MG63 (cell line): ENCODE results near the gene PNPLA8. TPM values are rescaled to one million over a fixed set of nuclear protein-coding genes. Genes with fewer than 3 reads are reported as not detected.
"Not testable (repeated sequence)": the region's sequence is repeated elsewhere in the genome, so short reads cannot be mapped to it uniquely, and the experiment has no call there.

Experiments
- DNase-seq: peaks from one replicate; pipeline ENCODE4 v3.0.0-alpha.2; 2020
- H3K27me3 ChIP-seq: fragments of 250-450 bp; sonication (Bioruptor Pico); 2 replicates; pipeline ENCODE4 v1.5.1; 2020; ENCODE audit warnings: mild to moderate bottlenecking, moderate library complexity
- H3K36me3 ChIP-seq: fragments of 250-450 bp; sonication (Bioruptor Pico); 2 replicates; pipeline ENCODE4 v1.5.1; 2020; ENCODE audit warnings: mild to moderate bottlenecking, moderate library complexity
- H3K4me3 ChIP-seq: fragments of 250-450 bp; sonication (Bioruptor Pico); 2 replicates; pipeline ENCODE4 v1.5.1; 2020; ENCODE audit warnings: mild to moderate bottlenecking, moderate library complexity
- H3K9me3 ChIP-seq: fragments of 250-450 bp; sonication (Bioruptor Pico); 2 replicates; pipeline ENCODE4 v1.5.1; 2020; ENCODE audit warnings: mild to moderate bottlenecking, moderate library complexity
- total RNA-seq: library from RNA; depleted of rRNA; stranded (reverse); fragments of >200 nt; shearing (Covaris generic); gene quantifications from 2 replicates; pipeline ENCODE4 v1.2.3, GENCODE V29; 2014; ENCODE audit warnings: low replicate concordance

PNPLA8 gene
- total RNA-seq, 1 experiment from 2014 or later: 9.9 TPM

DNA sequence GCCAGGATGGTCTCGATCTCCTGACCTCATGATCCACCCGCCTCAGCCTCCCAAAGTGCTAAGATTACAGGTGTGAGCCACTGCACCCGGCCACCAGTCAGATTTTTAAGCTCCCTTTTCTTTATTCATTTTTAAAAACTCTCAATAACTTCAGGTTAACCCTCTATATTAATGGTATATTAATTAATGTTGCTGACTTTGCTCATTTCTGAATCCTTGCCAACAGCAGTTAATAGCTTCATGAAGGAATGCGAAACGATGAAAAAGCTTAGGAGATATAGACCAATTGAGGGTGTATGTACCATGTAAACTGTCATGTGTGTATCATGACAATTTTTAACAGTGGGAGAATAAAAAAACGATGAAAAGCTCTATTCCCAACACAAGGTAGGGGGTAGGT is 27.5 kb downstream of the PNPLA8 start:
- Histone ChIP-seq H3K4me3 (no peak overlapping the region), H3K9me3 (no peaks in the 10 kb centered on the region), H3K27me3 (no peaks in the 10 kb centered on the region), H3K36me3 (no peaks in the 10 kb centered on the region; the same call in 1 of the 2 replicates)
- DNase-seq: no peak

DNA sequence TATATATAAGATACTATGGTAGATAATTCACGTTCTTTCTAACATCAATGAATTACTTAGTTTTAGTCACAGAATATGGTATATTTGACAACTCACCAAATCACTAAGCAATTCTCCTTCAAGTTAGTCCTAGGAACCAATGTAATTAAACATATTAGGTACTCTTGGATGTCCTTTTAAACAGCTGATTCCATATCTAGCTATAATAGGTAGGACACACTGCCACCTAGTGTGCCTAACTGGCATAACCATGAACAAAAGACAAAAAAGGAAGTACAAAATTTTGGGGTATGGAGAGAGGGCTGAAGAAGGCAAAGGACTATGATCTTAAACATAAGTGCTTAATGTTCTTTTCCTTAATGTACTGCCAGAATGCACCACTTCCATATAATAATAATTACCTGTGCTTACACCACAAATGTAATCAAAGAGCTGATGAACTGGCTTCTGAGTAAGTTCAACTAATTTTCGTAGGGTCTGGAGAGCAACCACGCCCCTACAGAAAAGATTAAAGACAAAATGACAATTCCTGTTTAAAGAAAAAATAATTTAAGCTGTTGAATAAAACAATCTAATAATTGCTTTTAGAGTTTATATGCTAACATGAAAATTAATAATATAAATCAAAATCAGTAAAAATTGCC is 28.7 kb downstream of the PNPLA8 start:
- no peak for DNase-seq
- Histone ChIP-seq H3K36me3 (no peaks in the 10 kb centered on the region; the same call in 1 of the 2 replicates), H3K9me3 (no peaks in the 10 kb centered on the region), H3K4me3 (no peak overlapping the region), H3K27me3 (no peaks in the 10 kb centered on the region)

- Histone ChIP-seq H3K9me3 (no peaks in the 10 kb centered on the region), H3K36me3 (no peaks in the 10 kb centered on the region; the same call in 1 of the 2 replicates), H3K27me3 (no peaks in the 10 kb centered on the region), H3K4me3 (no peak overlapping the region)
- DNase-seq: no peak
Observed at GRCh38 chr7:108492742-108493141, 33.2 kb downstream of the PNPLA8 start.

- no peaks in the 10 kb centered on the region for H3K9me3 ChIP-seq
- no peak overlapping the region for H3K4me3 ChIP-seq
- DNase-seq: no peak
- no peaks in the 10 kb centered on the region; the same call in 1 of the 2 replicates for H3K36me3 ChIP-seq
- H3K27me3 ChIP-seq: no peaks in the 10 kb centered on the region
Observed at GRCh38 chr7:108488768-108489538, 37.0 kb downstream of the PNPLA8 start.

DNA sequence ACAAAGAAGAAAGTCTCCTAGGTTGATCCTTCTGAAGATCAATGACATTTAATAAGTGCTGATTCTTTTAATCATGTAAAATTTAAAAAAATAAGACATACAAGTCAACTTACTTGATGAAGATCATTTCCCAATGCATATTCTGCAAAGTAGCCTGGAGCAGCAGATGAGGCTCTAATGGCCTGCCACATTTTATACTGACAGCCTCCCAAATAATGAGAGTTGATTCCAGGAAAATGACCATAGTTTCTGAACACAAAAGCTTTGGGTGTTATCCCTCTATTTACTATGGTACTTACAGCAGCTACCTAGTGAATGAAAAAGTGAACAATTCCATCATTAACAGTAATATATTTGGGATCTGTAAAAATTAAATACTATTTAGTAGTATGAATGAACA is 38.3 kb downstream of the PNPLA8 start:
- no peaks in the 10 kb centered on the region for H3K9me3 ChIP-seq
- H3K27me3 ChIP-seq: no peaks in the 10 kb centered on the region
- H3K4me3 ChIP-seq: no peak overlapping the region
- no peak for DNase-seq
- H3K36me3 ChIP-seq: no peaks in the 10 kb centered on the region; the same call in 1 of the 2 replicates

DNA sequence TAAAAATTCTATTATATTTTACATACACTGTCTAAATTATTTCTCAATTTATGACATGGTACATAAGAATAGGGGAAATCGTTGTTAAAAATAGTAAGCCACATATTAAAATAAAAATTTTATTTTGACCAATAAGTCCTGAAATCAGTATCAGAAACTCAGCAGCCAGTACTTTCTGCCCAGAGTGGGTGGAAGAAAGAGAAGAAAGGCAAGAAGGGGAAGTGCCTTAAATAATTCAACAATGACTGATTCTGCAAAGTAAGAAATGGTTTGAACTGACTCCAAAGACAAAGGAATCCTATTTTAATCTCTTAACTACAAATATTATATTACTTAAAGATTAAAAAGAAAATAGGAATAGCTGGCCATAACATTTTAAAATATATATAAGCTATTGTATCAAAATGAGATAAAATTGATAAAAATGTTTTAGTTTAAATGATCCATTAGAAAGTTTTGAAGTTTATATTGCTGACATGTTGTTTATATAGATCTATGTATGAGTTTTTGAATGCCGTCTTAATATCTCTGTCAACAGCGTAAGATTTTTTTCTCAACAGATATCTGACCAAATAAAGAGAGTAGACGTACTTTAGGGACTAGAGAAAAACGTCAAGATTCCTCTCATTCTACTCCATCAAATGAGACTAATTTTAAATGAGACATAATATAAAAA is 39.5 kb downstream of the PNPLA8 start:
- H3K36me3 ChIP-seq: no peaks in the 10 kb centered on the region; the same call in 1 of the 2 replicates
- no peak overlapping the region for H3K4me3 ChIP-seq
- DNase-seq: no peak

DNA sequence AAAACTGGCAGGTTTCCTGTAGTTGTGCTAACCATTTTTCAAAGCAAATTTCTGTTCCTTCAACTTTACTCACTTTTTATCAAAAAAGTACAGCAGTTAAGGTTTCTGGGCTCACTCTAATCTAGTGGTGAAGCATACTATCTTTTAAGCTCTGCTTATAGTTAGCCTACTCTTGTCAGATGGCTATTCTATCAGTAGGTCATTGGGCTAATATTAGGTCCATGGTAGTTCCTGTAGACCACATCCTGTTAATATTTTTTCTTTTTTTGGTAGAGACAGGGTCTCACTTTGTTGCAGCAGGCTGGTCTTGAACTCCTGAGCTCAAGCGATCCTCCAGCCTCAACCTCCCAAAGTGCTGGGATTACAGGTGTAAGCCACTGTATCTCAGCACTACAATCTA is 41.8 kb downstream of the PNPLA8 start:
- no peaks in the 10 kb centered on the region for H3K9me3 ChIP-seq
- H3K36me3 ChIP-seq: no peaks in the 10 kb centered on the region; the same call in 1 of the 2 replicates
- no peaks in the 10 kb centered on the region for H3K27me3 ChIP-seq
- no peak for DNase-seq
- no peak overlapping the region for H3K4me3 ChIP-seq

More for the DNA sequence above, 39.5 kb downstream of the PNPLA8 start:
- Histone ChIP-seq H3K27me3 (no peaks in the 10 kb centered on the region), H3K9me3 (no peaks in the 10 kb centered on the region)

DNA sequence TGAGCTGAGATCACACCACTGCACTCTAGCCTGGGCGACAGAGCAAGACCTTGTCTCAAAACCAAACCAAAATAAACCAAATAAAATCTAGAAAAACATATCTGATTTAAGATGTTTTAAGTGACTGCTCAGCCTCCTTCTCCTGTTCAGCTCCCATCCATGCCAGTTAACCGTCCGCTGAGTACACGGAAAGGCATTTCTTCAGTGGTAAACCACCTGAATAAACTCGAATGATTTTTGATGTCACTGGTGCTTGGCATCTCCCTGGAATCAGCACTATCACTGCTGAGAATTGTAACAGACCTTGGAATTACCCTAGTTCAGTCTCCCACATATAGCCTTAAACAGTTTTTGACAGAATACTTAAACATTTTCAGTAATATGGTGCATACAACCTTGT is 45.6 kb downstream of the PNPLA8 start:
- Histone ChIP-seq H3K36me3 (no peaks in the 10 kb centered on the region; the same call in 1 of the 2 replicates), H3K9me3 (no peaks in the 10 kb centered on the region), H3K27me3 (no peaks in the 10 kb centered on the region), H3K4me3 (no peak overlapping the region)
- no peak for DNase-seq

GRCh38 chr7:108479751-108480150 is 46.2 kb downstream of the PNPLA8 start:
- H3K36me3 ChIP-seq: no peaks in the 10 kb centered on the region
- no peaks in the 10 kb centered on the region for H3K27me3 ChIP-seq
- H3K9me3 ChIP-seq: no peaks in the 10 kb centered on the region
- DNase-seq: no peak
- no peak overlapping the region for H3K4me3 ChIP-seq

DNA sequence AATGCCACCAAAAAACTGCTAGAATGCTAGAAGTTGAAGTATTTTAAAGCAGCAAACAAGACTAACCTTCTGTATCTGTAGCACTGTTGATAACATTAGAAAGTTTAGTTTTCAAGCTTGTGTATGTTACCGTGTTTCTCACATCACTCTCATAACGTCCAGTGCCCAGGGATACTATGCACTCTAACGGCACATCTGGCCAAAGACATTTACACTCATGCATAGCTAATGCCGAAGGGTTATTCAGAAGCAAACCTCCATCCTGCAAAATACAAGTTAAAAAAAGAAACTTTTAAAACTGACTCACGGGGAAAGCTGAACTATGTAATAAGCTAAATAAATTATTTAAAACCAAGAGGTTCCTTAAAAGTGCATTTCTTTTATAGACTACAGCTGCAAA is 46.8 kb downstream of the PNPLA8 start:
- Histone ChIP-seq H3K4me3 (no peak overlapping the region), H3K27me3 (no peaks in the 10 kb centered on the region), H3K36me3 (no peaks in the 10 kb centered on the region), H3K9me3 (no peaks in the 10 kb centered on the region)
- no peak for DNase-seq

GRCh38 chr7:108468246-108468645 is 57.7 kb downstream of the PNPLA8 start:
- Histone ChIP-seq H3K4me3 (no peak overlapping the region), H3K36me3 (no peaks in the 10 kb centered on the region), H3K27me3 (no peaks in the 10 kb centered on the region), H3K9me3 (no peaks in the 10 kb centered on the region)
- no peak for DNase-seq

DNA sequence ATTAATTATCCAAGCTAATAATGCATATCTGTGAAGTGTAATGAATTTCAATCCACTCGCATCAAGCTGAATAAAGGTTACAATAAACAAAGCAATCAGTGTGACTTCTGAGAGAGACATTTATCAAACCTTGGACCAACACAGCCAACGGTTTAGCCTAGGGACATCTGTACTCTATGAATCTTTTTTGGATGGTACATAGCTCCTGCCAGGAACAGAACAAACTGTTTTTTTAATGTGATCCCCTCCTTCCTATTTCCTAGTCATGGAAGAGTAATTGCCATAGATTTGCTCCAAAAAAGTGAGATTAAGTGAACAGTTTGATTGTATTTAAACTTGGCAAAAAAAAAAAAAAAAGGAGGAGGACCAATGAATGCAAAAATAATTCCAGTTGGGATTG is 58.5 kb downstream of the PNPLA8 start:
- Histone ChIP-seq H3K9me3 (no peaks in the 10 kb centered on the region), H3K27me3 (no peaks in the 10 kb centered on the region), H3K36me3 (no peaks in the 10 kb centered on the region), H3K4me3 (no peak overlapping the region)
- DNase-seq: no peak

- H3K4me3 ChIP-seq, DNase-seq, H3K27me3 ChIP-seq, H3K36me3 ChIP-seq, H3K9me3 ChIP-seq: not testable (repeated sequence)
Observed at GRCh38 chr7:108466322-108466721, 59.6 kb downstream of the PNPLA8 start.

- H3K9me3 ChIP-seq: no peaks in the 10 kb centered on the region
- H3K27me3 ChIP-seq: no peaks in the 10 kb centered on the region
- DNase-seq: no peak
- no peaks in the 10 kb centered on the region for H3K36me3 ChIP-seq
- no peak overlapping the region for H3K4me3 ChIP-seq
Observed at GRCh38 chr7:108464743-108465142, 61.2 kb downstream of the PNPLA8 start.

DNA sequence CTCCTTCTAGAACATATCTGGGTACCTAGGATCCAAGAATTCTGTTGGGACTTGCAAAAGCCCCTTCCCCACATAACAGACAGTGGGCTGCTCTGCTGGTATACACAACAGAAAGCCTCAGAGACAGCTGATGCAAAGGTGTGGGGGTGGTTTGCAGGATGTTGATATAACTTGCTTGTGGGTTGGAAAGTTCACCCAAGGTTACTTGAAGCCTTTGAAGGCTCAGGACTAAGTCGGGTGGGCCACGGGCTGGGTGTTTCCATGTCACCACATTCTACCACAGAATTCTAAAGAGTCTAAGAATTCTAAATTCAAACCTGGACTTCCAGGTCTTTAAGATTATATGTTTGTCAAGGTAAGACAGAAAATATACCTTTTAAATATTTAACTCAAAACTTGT is 62.3 kb downstream of the PNPLA8 start:
- no peaks in the 10 kb centered on the region for H3K27me3 ChIP-seq
- no peak for DNase-seq
- no peaks in the 10 kb centered on the region for H3K9me3 ChIP-seq
- no peak overlapping the region for H3K4me3 ChIP-seq
- no peaks in the 10 kb centered on the region for H3K36me3 ChIP-seq

DNA sequence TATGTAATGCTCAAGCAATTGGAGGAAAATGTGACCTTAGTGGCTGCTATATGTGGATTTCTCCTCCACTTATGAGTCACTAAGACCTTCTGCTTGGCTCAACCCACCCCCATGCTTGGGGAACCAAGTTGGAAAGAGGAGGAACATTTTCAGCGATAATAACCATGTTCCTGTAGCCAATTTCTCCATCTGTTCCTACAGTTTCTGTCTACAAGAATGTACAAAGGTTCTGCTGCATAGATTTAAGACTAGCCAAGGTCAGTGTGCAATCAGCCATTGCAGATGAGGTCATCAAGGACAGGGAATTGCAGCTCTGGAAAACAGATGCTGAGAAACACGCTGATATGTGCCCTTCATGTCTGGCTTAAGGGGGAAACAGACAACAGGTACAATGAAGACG is 64.1 kb downstream of the PNPLA8 start:
- Histone ChIP-seq H3K27me3 (peaks cover 3% of the 10 kb centered on the region; the same call in 1 of the 2 replicates), H3K4me3 (no peak overlapping the region), H3K36me3 (no peaks in the 10 kb centered on the region), H3K9me3 (no peaks in the 10 kb centered on the region)
- DNase-seq: no peak

DNA sequence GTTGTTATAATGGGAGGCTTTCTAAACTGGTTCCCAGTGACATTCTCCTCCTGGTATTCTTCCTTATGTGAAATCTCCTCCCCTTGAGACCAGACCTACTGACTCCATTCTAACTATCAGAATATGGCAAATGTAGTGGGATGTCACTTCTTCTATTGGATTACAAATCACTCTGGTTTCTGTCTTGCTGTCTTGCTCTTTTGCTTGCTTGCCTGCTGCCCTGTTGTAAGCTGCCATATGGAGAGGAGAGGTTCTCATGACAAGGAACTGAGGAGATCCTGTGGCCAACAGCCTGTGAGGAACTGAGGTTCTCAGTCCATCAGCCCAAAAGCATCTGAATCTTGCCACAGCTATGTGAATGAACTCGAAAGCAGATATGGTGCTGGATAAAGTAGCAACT is 65.0 kb downstream of the PNPLA8 start:
- DNase-seq: no peak
- no peaks in the 10 kb centered on the region for H3K9me3 ChIP-seq
- H3K36me3 ChIP-seq: no peaks in the 10 kb centered on the region
- H3K4me3 ChIP-seq: no peak overlapping the region
- peaks cover 3% of the 10 kb centered on the region; the same call in 1 of the 2 replicates for H3K27me3 ChIP-seq
